K562 (cell line): ENCODE results near the gene SOCS6. TPM values are rescaled to one million over a fixed set of nuclear protein-coding genes. Genes with fewer than 3 reads are reported as not detected.

ENCODE experiments used
- ATAC-seq: fragments of 200-7000 bp; cut with Tn5 transposase; 3 replicates; pipeline ENCODE4 v1.9.1; 2020; ENCODE audit warnings: moderate library complexity
- BruUV-seq: library from RNA; stranded (reverse); fragments of 400-500 nt; replicated peaks from 2 replicates; lab custom pipeline; 2021; lab: Mats Ljungman, UMichigan
- CTCF ChIA-PET: fragments of 300-600 bp; formaldehyde crosslinking; extraction: SDS; loops from one replicate; lab custom pipeline; 2021; ENCODE audit warnings: low intra/inter-chr PET ratio; lab: Yijun Ruan, JAX
- POLR2A ChIA-PET: fragments of 300-600, 350-650 bp; sonication (Branson Sonifier 250); formaldehyde crosslinking; extraction: SDS; loops from one replicate; lab custom pipeline; 2021; ENCODE audit warnings: antibody characterized with exemption, inconsistent platforms; lab: Yijun Ruan, JAX
- DNase-seq, 4 experiments: peaks; one replicate each; pipeline versions ENCODE4 v3.0.0 to v3.0.0-alpha.2; 2011 to 2018; ENCODE audit warnings: low spot score in 3 of 4, mixed read lengths in 3 of 4; ENCODE audit errors: extremely low read depth in 1 of 4
- FAIRE-seq: peaks from 2 replicates; lab custom pipeline; 2011; peaks lifted over from hg19 to GRCh38; lab: Jason Lieb, UNC
- H2AFZ ChIP-seq: 2 replicates; pipeline ENCODE4 v1.6.0; 2011; ENCODE audit warnings: low read depth, low read length, control low read depth, inconsistent platforms
- H3K27ac ChIP-seq: fragments of 200-600 bp; 3 replicates; pipeline ENCODE4 v1.8.0; 2011; ENCODE audit warnings: low read depth, mild to moderate bottlenecking, control low read depth, inconsistent platforms, low read length, moderate library complexity, mixed read lengths; ENCODE audit errors: extremely low read depth
- H3K27me3 ChIP-seq, 2 experiments: fragments of 300-600 bp in 1 of 2; 2 replicates in 1 of 2; 3 replicates in 1 of 2; pipeline versions ENCODE4 v1.6.0 to v1.8.0; 2011; ENCODE audit warnings: inconsistent platforms in 2 of 2, low read length in 2 of 2, mild to moderate bottlenecking in 1 of 2, mixed read lengths in 1 of 2, moderate library complexity in 1 of 2; ENCODE audit not compliant: control insufficient read depth in 2 of 2, insufficient read depth in 2 of 2
- H3K36me3 ChIP-seq: fragments of 300-600 bp; 3 replicates; pipeline ENCODE4 v1.8.0; 2011; ENCODE audit warnings: mild to moderate bottlenecking, low read length, inconsistent platforms; ENCODE audit not compliant: control insufficient read depth, insufficient read depth
- H3K4me1 ChIP-seq, 2 experiments: fragments of 200-600 bp in 1 of 2; replicated peaks in 1 of 2; 2 replicates in 1 of 2; 3 replicates in 1 of 2; pipeline versions ENCODE4 v1.5.1 to v1.8.0; 2011; ENCODE audit warnings: inconsistent platforms in 2 of 2, low read length in 2 of 2, mild to moderate bottlenecking in 1 of 2, mixed read lengths in 1 of 2, moderate library complexity in 1 of 2; ENCODE audit not compliant: control insufficient read depth in 2 of 2, insufficient read depth in 2 of 2
- H3K4me2 ChIP-seq: 2 replicates; pipeline ENCODE4 v1.6.1; 2011; ENCODE audit warnings: low read length, control low read depth, inconsistent platforms, mixed read lengths; ENCODE audit not compliant: insufficient read depth
- H3K4me3 ChIP-seq: fragments of 200-600 bp; sonication (generic), shearing (Covaris generic); 2 replicates; pipeline ENCODE4 v1.5.1; 2016; ENCODE audit warnings: control low read depth, inconsistent platforms
- H3K79me2 ChIP-seq: fragments of 200-600 bp; 3 replicates; pipeline ENCODE4 v1.8.0; 2011; ENCODE audit warnings: low read length, inconsistent platforms; ENCODE audit not compliant: control insufficient read depth, insufficient read depth
- H3K9ac ChIP-seq, 2 experiments: 2 replicates each; pipeline versions ENCODE4 v1.6.0 to v1.6.1; 2011; ENCODE audit warnings: low read depth in 2 of 2, low read length in 2 of 2, control low read depth in 1 of 2, inconsistent platforms in 1 of 2, mild to moderate bottlenecking in 1 of 2, mixed read lengths in 1 of 2; ENCODE audit not compliant: insufficient read depth in 1 of 2
- H3K9me1 ChIP-seq: one replicate; pipeline ENCODE4 v1.6.0; 2011; ENCODE audit warnings: inconsistent platforms, mild to moderate bottlenecking, low read length, moderate library complexity; ENCODE audit not compliant: control insufficient read depth, insufficient read depth
- H3K9me3 ChIP-seq: replicated peaks from 2 replicates; pipeline ENCODE4 v1.5.1; 2011; ENCODE audit warnings: low read depth, low read length, inconsistent platforms; ENCODE audit not compliant: control insufficient read depth, insufficient read depth
- H4K20me1 ChIP-seq: replicated peaks from 2 replicates; pipeline ENCODE4 v1.6.1; 2011; ENCODE audit warnings: low read length, inconsistent platforms, mixed read lengths; ENCODE audit not compliant: control insufficient read depth, insufficient read depth
- ELF1 ChIP-seq: fragments of 200-800 bp; sonication (Bioruptor generic); IDR thresholded peaks from 2 replicates; pipeline ENCODE4 v1.6.1; 2016; ENCODE audit warnings: missing genetic modification characterization, missing compliant biosample characterization
- FOS ChIP-seq: IDR thresholded peaks from 3 replicates; pipeline ENCODE4 v1.6.1; 2011; ENCODE audit not compliant: insufficient read length; ENCODE audit errors: extremely low read depth
- RAD51 ChIP-seq: fragments of 450-650 bp; IDR thresholded peaks from 2 replicates; pipeline ENCODE4 v1.7.1; 2016; ENCODE audit warnings: low read depth, mild to moderate bottlenecking, borderline replicate concordance
- TAF15 ChIP-seq: fragments of 200-400 bp; formaldehyde crosslinking; IDR thresholded peaks from 2 replicates; pipeline ENCODE4 v1.6.1; 2017; ENCODE audit warnings: mild to moderate bottlenecking, low read depth, low read length, moderate library complexity
- ZNF140 ChIP-seq: fragments of 250-450 bp; sonication (Bioruptor Pico); IDR thresholded peaks from 2 replicates; pipeline ENCODE4 v1.8.0; 2021; ENCODE audit warnings: moderate library complexity, mild to moderate bottlenecking, inconsistent platforms
- ZNF398 ChIP-seq: fragments of 250-450 bp; sonication (Bioruptor Pico); IDR thresholded peaks from 2 replicates; pipeline ENCODE4 v1.8.0; 2021; ENCODE audit warnings: moderate library complexity, mild to moderate bottlenecking, inconsistent platforms
- ZNF639 ChIP-seq, 2 experiments: fragments of 200-800 bp in 1 of 2; sonication (Bioruptor generic) in 1 of 2; sonication (generic) in 1 of 2; formaldehyde crosslinking in 1 of 2; IDR thresholded peaks in 1 of 2; conservative IDR thresholded peaks in 1 of 2; 2 replicates each; pipeline versions ENCODE4 v1.5.0 to v1.6.1; 2016 to 2020; ENCODE audit warnings: missing compliant biosample characterization in 1 of 2, missing genetic modification characterization in 1 of 2, missing genetic modification reagents in 1 of 2
- WGBS: fragments of 100-300 bp; shearing (Covaris generic); methylation state at CpG from one replicate; pipeline ENCODE4 v1.1.6; 2016; ENCODE audit warnings: low coverage, mixed read lengths; ENCODE audit not compliant: insufficient coverage; ENCODE audit errors: missing lambda C conversion rate; 5-methylcytosine and 5-hydroxymethylcytosine counted together
- in situ Hi-C: fragments of 300-500 bp; cut with MboI; formaldehyde crosslinking; loops from 4 replicates; pipeline ENCODE4 v1.15.0; 2018; ENCODE audit warnings: inconsistent platforms, mixed read lengths
- intact Hi-C: fragments of 100-400 bp; cut with micrococcal nuclease; formaldehyde crosslinking; loops from 2 replicates; pipeline ENCODE4 v1.14.2; 2022
- polyA plus RNA-seq, 8 experiments: library from polyadenylated mRNA; depleted of rRNA in 4 of 8; stranded (reverse) in 5 of 8; unstranded in 3 of 8; fragments of >200 nt; fragmentation: Nextera tagmentation in 2 of 8; fragmentation: Illumina TruSeq in 1 of 8; extraction: Ambion mirVana in 2 of 8; extraction: Trizol in 1 of 8; gene quantifications; 2 replicates each; pipeline versions ENCODE4 v1.2.1 to v1.2.3, GENCODE V29; 2011 to 2014; ENCODE audit warnings: inconsistent platforms in 1 of 8, missing spikeins in 1 of 8
- total RNA-seq, 7 experiments: library from RNA; depleted of rRNA in 6 of 7; stranded (reverse); fragments of >200 nt in 6 of 7; fragmentation: Illumina TruSeq in 2 of 7; extraction: Trizol in 2 of 7; gene quantifications; 2 replicates each; pipeline versions ENCODE4 v1.2.1 to v1.2.3, GENCODE V29; 2011 to 2021; ENCODE audit warnings: low replicate concordance in 1 of 7
- TF ChIP-seq, protein P1 (sequence below), 2 experiments: fragments of 450-650 bp; conservative IDR thresholded peaks; 2 replicates each; pipeline ENCODE4 v1.6.1; 2017; ENCODE audit warnings: mild to moderate bottlenecking in 2 of 2, moderate library complexity in 2 of 2

SOCS6 gene
- total and polyA plus RNA-seq, 9 of the 15 experiments (the other 6 are each of a cell fraction or from before 2014, with no cell fraction given) = 2.5 to 7.1 (median 5.6) TPM

DNA sequence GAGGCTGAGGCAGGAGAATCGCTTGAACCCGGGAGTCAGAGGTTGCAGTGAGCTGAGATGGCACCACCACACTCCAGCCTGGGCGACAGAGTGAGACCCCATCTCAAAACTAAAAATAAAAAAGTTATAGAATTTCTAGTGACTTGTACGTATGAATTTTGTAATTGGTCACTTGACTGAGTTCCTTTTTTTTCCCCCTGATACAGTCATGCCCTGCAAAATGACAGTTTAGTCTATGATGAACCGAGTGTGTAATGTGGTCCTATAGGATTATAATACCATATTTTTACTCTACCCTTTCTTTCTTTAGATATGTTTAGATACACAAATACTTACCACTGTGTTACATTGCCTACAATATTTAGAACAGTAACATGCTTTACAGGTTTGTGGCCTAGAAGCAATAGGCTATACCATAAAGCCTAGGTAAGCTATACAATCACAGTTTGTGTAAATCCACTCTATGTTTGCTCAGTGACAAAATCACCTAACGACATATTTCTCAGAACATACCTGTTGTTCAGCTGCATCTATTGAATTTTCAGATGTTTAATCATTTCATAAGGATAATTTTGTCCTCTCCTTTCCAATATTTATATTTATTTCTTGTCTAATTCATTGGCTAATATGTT lies 25.4 kb downstream of the SOCS6 start:
- in situ Hi-C loops = no loop called here
- intact Hi-C loops = no loop called here
- ATAC-seq = no peak
- peaks cover 43% of the 10 kb centered on the region for H3K79me2 ChIP-seq
- no peak overlapping the region for H3K27ac ChIP-seq
- H3K4me3 ChIP-seq = no peak overlapping the region
- WGBS = 83% methylated on average over 6 of the region's 6 CpGs
- H3K9ac ChIP-seq = no peak overlapping the region
- H3K27me3 ChIP-seq = no peaks in the 10 kb centered on the region
- no peaks in the 10 kb centered on the region for H3K9me3 ChIP-seq
- no peak for DNase-seq
- TF ChIP-seq ZNF398 (no peak), RAD51 (no peak), ELF1 (tag) (no peak), ZNF140 (CRISPR knock-in tag) (no peak), FOS (no peak), ZNF639 (CRISPR knock-in tag; conservative IDR thresholded peaks at IDR 0.05 in 1 of 2, IDR thresholded peaks at IDR 0.05 in 1 of 2) (no peak), TAF15 (no peak)
- TF ChIP-seq, protein P1, sequence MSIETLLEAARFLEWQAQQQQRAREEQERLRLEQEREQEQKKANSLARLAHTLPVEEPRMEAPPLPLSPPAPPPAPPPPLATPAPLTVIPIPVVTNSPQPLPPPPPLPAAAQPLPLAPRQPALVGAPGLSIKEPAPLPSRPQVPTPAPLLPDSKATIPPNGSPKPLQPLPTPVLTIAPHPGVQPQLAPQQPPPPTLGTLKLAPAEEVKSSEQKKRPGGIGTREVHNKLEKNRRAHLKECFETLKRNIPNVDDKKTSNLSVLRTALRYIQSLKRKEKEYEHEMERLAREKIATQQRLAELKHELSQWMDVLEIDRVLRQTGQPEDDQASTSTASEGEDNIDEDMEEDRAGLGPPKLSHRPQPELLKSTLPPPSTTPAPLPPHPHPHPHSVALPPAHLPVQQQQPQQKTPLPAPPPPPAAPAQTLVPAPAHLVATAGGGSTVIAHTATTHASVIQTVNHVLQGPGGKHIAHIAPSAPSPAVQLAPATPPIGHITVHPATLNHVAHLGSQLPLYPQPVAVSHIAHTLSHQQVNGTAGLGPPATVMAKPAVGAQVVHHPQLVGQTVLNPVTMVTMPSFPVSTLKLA (conservative IDR thresholded peaks at IDR 0.05) = no peak
- no peaks in the 10 kb centered on the region for H3K4me1 ChIP-seq
- CTCF ChIA-PET = no interaction called here
- H4K20me1 ChIP-seq = no peaks in the 10 kb centered on the region
- POLR2A ChIA-PET = interaction anchor here (1.0 kb wide), 1 partner anchor 12 kb away, joined by 3 read pairs; no protein-coding TSS in a partner anchor
- FAIRE-seq = no peak
- BruUV-seq = no TSS peak
- no peaks in the 10 kb centered on the region for H3K9me1 ChIP-seq
- H3K36me3 ChIP-seq = no peaks in the 10 kb centered on the region
- H2AFZ ChIP-seq = no peak overlapping the region
- no peak overlapping the region for H3K4me2 ChIP-seq
